K562 (cell line): ENCODE results near the gene CBFA2T3. TPM values are rescaled to one million over a fixed set of nuclear protein-coding genes. Genes with fewer than 3 reads are reported as not detected.
A peak's percentile ranks its signal among the peaks of the same experiment; 100 is the strongest.

Source experiments
- CHD2 ChIP-seq: IDR thresholded peaks from 2 replicates; pipeline ENCODE4 v1.6.1; 2011; ENCODE audit warnings: low read depth, low read length
- DNMT1 ChIP-seq: fragments of 450-650 bp; IDR thresholded peaks from 2 replicates; pipeline ENCODE4 v1.6.1; 2016; ENCODE audit warnings: antibody characterized with exemption, mild to moderate bottlenecking
- EP400 ChIP-seq: fragments of 450-650 bp; IDR thresholded peaks from 2 replicates; pipeline ENCODE4 v1.6.1; 2017; ENCODE audit warnings: antibody characterized with exemption, mild to moderate bottlenecking, moderate library complexity
- FOXK2 ChIP-seq, 2 experiments: fragments of 450-650 bp; IDR thresholded peaks in 1 of 2; conservative IDR thresholded peaks in 1 of 2; 2 replicates each; pipeline ENCODE4 v1.6.1; 2016; ENCODE audit warnings: low read depth in 2 of 2, mild to moderate bottlenecking in 1 of 2
- GABPB2 ChIP-seq: fragments of 250-450 bp; sonication (Bioruptor Pico); conservative IDR thresholded peaks from 2 replicates; pipeline ENCODE4 v1.5.1; 2021; ENCODE audit warnings: mild to moderate bottlenecking
- KLF6 ChIP-seq: fragments of 250-450 bp; sonication (Bioruptor Pico); IDR thresholded peaks from 2 replicates; pipeline ENCODE4 v1.4.0; 2020; ENCODE audit warnings: mild to moderate bottlenecking, moderate library complexity, borderline replicate concordance
- MIER1 ChIP-seq: fragments of 450-650 bp; IDR thresholded peaks from 2 replicates; pipeline ENCODE4 v1.6.1; 2016; ENCODE audit warnings: antibody characterized with exemption, mild to moderate bottlenecking, low read depth
- NBN ChIP-seq: fragments of 450-650 bp; IDR thresholded peaks from 2 replicates; pipeline ENCODE4 v1.6.1; 2016; ENCODE audit warnings: low read depth, mild to moderate bottlenecking
- NFE2L1 ChIP-seq: fragments of 450-650 bp; IDR thresholded peaks from 2 replicates; pipeline ENCODE4 v1.6.1; 2016; ENCODE audit warnings: missing genetic modification characterization, low read depth, mild to moderate bottlenecking, missing compliant biosample characterization, moderate library complexity, borderline replicate concordance
- NR2C2 ChIP-seq, 2 experiments: fragments of 200-800 bp in 1 of 2; sonication (Bioruptor generic) in 1 of 2; sonication (generic) in 1 of 2; formaldehyde crosslinking in 1 of 2; IDR thresholded peaks; 2 replicates each; pipeline versions ENCODE4 v1.6.1 to v1.8.0; 2016 to 2022; ENCODE audit warnings: mild to moderate bottlenecking in 1 of 2, missing compliant biosample characterization in 1 of 2, missing genetic modification characterization in 1 of 2, missing genetic modification reagents in 1 of 2
- PHB2 ChIP-seq: fragments of 450-650 bp; IDR thresholded peaks from 2 replicates; pipeline ENCODE4 v1.6.1; 2017; ENCODE audit warnings: low read depth
- POLR2A ChIP-seq: fragments of 450-650 bp; conservative IDR thresholded peaks from 2 replicates; pipeline ENCODE4 v1.6.1; 2016
- POLR3A ChIP-seq: IDR thresholded peaks from 2 replicates; pipeline ENCODE4 v1.6.1; 2011; ENCODE audit warnings: borderline replicate concordance, mild to moderate bottlenecking, moderate library complexity; ENCODE audit not compliant: insufficient read length, insufficient read depth; ENCODE audit errors: extremely low read depth
- RBM22 ChIP-seq: fragments of 200-400 bp; formaldehyde crosslinking; IDR thresholded peaks from 2 replicates; pipeline ENCODE4 v1.6.1; 2018; ENCODE audit warnings: low read length, low read depth; ENCODE audit not compliant: poor library complexity, severe bottlenecking
- RBM34 ChIP-seq: fragments of 200-400 bp; formaldehyde crosslinking; IDR thresholded peaks from 2 replicates; pipeline ENCODE4 v1.6.1; 2018; ENCODE audit warnings: low read length, borderline replicate concordance; ENCODE audit not compliant: insufficient read depth
- STAT5A ChIP-seq: IDR thresholded peaks from 2 replicates; pipeline ENCODE4 v1.6.1; 2012; ENCODE audit warnings: low read length, inconsistent platforms, borderline replicate concordance
- TAF9B ChIP-seq: fragments of 450-650 bp; IDR thresholded peaks from 2 replicates; pipeline ENCODE4 v1.6.1; 2018; ENCODE audit warnings: mild to moderate bottlenecking; ENCODE audit not compliant: partially characterized antibody
- TCF7 ChIP-seq: sonication (generic); IDR thresholded peaks from 2 replicates; pipeline ENCODE4 v1.6.1; 2016; ENCODE audit warnings: antibody characterized with exemption, borderline replicate concordance
- ZFX ChIP-seq: sonication (generic); formaldehyde crosslinking; IDR thresholded peaks from 2 replicates; pipeline ENCODE4 v1.8.0; 2022; ENCODE audit warnings: mild to moderate bottlenecking, missing genetic modification reagents, moderate library complexity
- ZNF124 ChIP-seq: sonication (generic); formaldehyde crosslinking; IDR thresholded peaks from 2 replicates; pipeline ENCODE4 v1.8.1; 2022; ENCODE audit warnings: missing genetic modification reagents
- ZNF224 ChIP-seq: sonication (generic); formaldehyde crosslinking; IDR thresholded peaks from 2 replicates; pipeline ENCODE4 v1.8.0; 2022; ENCODE audit warnings: mild to moderate bottlenecking, missing genetic modification reagents
- ZNF431 ChIP-seq: sonication (generic); formaldehyde crosslinking; IDR thresholded peaks from 2 replicates; pipeline ENCODE4 v1.8.0; 2022; ENCODE audit warnings: mild to moderate bottlenecking, missing genetic modification reagents
- ZNF589 ChIP-seq: fragments of 200-800 bp; sonication (Bioruptor generic); IDR thresholded peaks from 2 replicates; pipeline ENCODE4 v1.6.1; 2016; ENCODE audit warnings: low read depth, missing genetic modification characterization, missing compliant biosample characterization
- polyA plus RNA-seq, 8 experiments: library from polyadenylated mRNA; depleted of rRNA in 4 of 8; stranded (reverse) in 5 of 8; unstranded in 3 of 8; fragments of >200 nt; fragmentation: Nextera tagmentation in 2 of 8; fragmentation: Illumina TruSeq in 1 of 8; extraction: Ambion mirVana in 2 of 8; extraction: Trizol in 1 of 8; gene quantifications; 2 replicates each; pipeline versions ENCODE4 v1.2.1 to v1.2.3, GENCODE V29; 2011 to 2014; ENCODE audit warnings: inconsistent platforms in 1 of 8, missing spikeins in 1 of 8
- total RNA-seq, 7 experiments: library from RNA; depleted of rRNA in 6 of 7; stranded (reverse); fragments of >200 nt in 6 of 7; fragmentation: Illumina TruSeq in 2 of 7; extraction: Trizol in 2 of 7; gene quantifications; 2 replicates each; pipeline versions ENCODE4 v1.2.1 to v1.2.3, GENCODE V29; 2011 to 2021; ENCODE audit warnings: low replicate concordance in 1 of 7
- TF ChIP-seq, protein P1 (sequence below): sonication (generic); formaldehyde crosslinking; IDR thresholded peaks from 2 replicates; pipeline ENCODE4 v1.8.0; 2023; ENCODE audit warnings: missing genetic modification reagents, mild to moderate bottlenecking, borderline replicate concordance
- TF ChIP-seq, protein P2 (sequence below): fragments of 250-450 bp; sonication (Bioruptor Pico); IDR thresholded peaks from 2 replicates; pipeline ENCODE4 v1.9.0; 2021; ENCODE audit warnings: mild to moderate bottlenecking

CBFA2T3 gene
- total and polyA plus RNA-seq, 9 of the 15 experiments (the other 6 are each of a cell fraction or from before 2014, with no cell fraction given), result 2.3 to 145 (median 6.7) TPM

DNA sequence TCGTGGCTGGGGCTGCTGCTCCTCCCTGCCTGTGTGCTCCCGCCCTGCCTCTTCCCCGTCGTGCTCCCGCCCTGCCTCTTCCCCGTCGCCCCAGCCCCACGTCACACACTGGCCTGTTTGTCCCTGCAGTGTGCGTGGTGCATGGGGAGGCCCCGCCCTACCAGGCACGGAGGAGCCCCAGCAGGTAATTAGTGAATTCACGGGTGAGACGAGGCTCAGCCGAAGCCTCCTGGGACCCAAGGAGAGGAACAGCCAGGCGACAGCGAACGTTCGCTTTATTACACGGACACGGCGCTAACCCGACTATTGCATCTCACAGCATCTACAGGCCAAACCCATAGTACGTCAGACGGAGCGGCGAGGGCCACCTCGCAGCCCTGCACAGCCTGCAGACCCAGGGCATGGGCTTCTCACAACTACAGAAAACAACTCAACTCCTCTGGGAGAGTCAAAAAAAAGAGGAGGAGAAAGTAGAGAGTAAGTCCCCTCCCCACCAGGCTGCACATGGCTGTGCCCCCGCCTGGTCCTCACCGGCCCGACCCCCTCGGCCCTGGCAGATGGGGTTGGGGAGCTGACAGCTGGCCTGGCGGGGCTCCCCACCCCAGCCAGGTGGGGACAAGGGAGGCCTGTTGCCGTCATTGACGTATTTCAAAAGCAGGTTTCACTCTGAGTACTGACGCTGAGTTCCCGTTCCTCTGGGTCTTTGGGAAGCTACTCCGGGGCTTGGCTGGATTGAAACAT lies 106.2 kb downstream of the CBFA2T3 start (continued):
- TF ChIP-seq KLF6 (CRISPR knock-in tag) (no peak), NBN (no peak), ZNF431 (CRISPR knock-in tag) (no peak), TAF9B (no peak), POLR2A (peak; percentile 31; the same call in 1 of the 2 replicates), POLR3A (no peak), DNMT1 (no peak), ZFX (CRISPR knock-in tag) (no peak), PHB2 (no peak), NR2C2 (CRISPR knock-in tag; IDR thresholded peaks at IDR 0.05) (0 out of 2 replicates have a peak, but pooled peaks have one; percentile 37), NR2C2 (tag; IDR thresholded peaks at IDR 0.05) (no peak), NFE2L1 (tag) (no peak), CHD2 (no peak), ZNF589 (CRISPR knock-in tag) (0 out of 2 replicates have a peak, but pooled peaks have one; percentile 50), RBM22 (peak; percentile 98), RBM34 (no peak), FOXK2 (conservative IDR thresholded peaks at IDR 0.05 in 1 of 2, IDR thresholded peaks at IDR 0.05 in 1 of 2; ENCODE audit: low read depth in 2 of 2) (no peak), STAT5A (no peak), ZNF224 (CRISPR knock-in tag) (no peak), MIER1 (no peak), ZNF124 (no peak), EP400 (no peak), GABPB2 (CRISPR knock-in tag) (no peak), TCF7 (no peak)
- TF ChIP-seq, protein P1, sequence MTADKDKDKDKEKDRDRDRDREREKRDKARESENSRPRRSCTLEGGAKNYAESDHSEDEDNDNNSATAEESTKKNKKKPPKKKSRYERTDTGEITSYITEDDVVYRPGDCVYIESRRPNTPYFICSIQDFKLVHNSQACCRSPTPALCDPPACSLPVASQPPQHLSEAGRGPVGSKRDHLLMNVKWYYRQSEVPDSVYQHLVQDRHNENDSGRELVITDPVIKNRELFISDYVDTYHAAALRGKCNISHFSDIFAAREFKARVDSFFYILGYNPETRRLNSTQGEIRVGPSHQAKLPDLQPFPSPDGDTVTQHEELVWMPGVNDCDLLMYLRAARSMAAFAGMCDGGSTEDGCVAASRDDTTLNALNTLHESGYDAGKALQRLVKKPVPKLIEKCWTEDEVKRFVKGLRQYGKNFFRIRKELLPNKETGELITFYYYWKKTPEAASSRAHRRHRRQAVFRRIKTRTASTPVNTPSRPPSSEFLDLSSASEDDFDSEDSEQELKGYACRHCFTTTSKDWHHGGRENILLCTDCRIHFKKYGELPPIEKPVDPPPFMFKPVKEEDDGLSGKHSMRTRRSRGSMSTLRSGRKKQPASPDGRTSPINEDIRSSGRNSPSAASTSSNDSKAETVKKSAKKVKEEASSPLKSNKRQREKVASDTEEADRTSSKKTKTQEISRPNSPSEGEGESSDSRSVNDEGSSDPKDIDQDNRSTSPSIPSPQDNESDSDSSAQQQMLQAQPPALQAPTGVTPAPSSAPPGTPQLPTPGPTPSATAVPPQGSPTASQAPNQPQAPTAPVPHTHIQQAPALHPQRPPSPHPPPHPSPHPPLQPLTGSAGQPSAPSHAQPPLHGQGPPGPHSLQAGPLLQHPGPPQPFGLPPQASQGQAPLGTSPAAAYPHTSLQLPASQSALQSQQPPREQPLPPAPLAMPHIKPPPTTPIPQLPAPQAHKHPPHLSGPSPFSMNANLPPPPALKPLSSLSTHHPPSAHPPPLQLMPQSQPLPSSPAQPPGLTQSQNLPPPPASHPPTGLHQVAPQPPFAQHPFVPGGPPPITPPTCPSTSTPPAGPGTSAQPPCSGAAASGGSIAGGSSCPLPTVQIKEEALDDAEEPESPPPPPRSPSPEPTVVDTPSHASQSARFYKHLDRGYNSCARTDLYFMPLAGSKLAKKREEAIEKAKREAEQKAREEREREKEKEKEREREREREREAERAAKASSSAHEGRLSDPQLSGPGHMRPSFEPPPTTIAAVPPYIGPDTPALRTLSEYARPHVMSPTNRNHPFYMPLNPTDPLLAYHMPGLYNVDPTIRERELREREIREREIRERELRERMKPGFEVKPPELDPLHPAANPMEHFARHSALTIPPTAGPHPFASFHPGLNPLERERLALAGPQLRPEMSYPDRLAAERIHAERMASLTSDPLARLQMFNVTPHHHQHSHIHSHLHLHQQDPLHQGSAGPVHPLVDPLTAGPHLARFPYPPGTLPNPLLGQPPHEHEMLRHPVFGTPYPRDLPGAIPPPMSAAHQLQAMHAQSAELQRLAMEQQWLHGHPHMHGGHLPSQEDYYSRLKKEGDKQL (CRISPR knock-in tag), result no peak
- TF ChIP-seq, protein P2, sequence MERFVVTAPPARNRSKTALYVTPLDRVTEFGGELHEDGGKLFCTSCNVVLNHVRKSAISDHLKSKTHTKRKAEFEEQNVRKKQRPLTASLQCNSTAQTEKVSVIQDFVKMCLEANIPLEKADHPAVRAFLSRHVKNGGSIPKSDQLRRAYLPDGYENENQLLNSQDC (CRISPR knock-in tag), result no peak
